Memory B cell (primary cell): ENCODE results near the gene MTA1.

Experiments used
- ATAC-seq: fragments of 150-1000 bp; cut with Tn5 transposase; 2 replicates; pipeline ENCODE4 v1.10.0; 2021; ENCODE audit warnings: low read depth, mild to moderate bottlenecking, moderate library complexity
- DNase-seq, 2 donors: peaks; one replicate each; pipeline ENCODE4 v3.0.0; 2022; ENCODE audit warnings: low spot score in 2 of 2
- H3K27ac Mint-ChIP-seq: one replicate; pipeline ENCODE4 v1.8.0; 2022; ENCODE audit warnings: mild to moderate bottlenecking, moderate library complexity, mixed read lengths
- H3K27me3 Mint-ChIP-seq: one replicate; pipeline ENCODE4 v1.8.0; 2022; ENCODE audit warnings: mixed read lengths
- H3K36me3 Mint-ChIP-seq: one replicate; pipeline ENCODE4 v1.8.0; 2022; ENCODE audit warnings: mild to moderate bottlenecking, mixed read lengths
- H3K4me1 Mint-ChIP-seq: one replicate; pipeline ENCODE4 v1.8.0; 2022; ENCODE audit warnings: mixed read lengths
- H3K4me3 Mint-ChIP-seq: one replicate; pipeline ENCODE4 v1.8.0; 2022; ENCODE audit warnings: mild to moderate bottlenecking, moderate library complexity, mixed read lengths
- H3K9me3 Mint-ChIP-seq: one replicate; pipeline ENCODE4 v1.8.0; 2022; ENCODE audit warnings: mixed read lengths

The MTA1 gene

DNA sequence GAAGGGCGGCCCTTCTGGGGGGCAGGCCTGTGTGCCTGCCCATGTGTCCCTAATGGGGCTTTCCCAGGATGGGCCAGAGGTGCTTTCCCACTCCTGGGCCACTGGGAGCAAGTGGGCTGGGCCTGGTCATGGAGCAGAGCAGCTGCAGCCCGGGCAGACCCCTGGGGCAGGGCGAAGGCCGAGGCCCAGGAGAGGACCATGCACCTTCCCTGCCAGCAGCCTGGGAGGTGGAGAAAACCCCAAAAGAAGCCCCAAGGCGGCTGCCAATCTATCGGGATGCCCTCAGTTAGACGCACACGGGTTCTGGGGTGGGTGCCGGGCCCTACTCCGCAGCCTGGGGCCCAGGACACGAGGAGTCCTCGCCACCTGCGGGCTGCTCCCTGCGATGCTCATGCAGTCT, 38.9 kb downstream of the MTA1 start:
- Mint-ChIP-seq H3K9me3 (no peaks in the 10 kb centered on the region), H3K4me3 (no peak overlapping the region), H3K36me3 (peaks cover 13% of the 10 kb centered on the region), H3K4me1 (no peaks in the 10 kb centered on the region), H3K27ac (no peak overlapping the region), H3K27me3 (no peaks in the 10 kb centered on the region)
- ATAC-seq: no peak
- no peak for DNase-seq

DNA sequence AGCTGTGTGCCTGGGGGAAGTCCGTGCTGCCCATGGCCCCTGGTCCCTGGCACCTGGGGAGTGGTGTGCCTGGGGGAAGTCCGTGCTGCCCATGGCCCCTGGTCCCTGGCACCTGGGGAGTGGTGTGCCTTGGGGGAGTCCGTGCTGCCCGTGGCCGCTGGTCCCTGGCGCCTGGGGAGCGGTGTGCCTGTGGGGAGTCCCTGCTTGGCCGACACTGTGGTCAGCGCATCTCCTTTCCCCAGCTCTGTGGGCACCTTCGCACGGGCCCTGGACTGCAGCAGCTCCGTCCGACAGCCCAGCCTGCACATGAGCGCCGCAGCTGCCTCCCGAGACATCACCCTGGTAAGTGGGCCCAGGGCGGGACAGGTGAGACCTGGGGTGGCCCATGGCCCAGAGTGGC, 40.5 kb downstream of the MTA1 start:
- no peaks in the 10 kb centered on the region for H3K9me3 Mint-ChIP-seq
- H3K36me3 Mint-ChIP-seq: peaks cover 12% of the 10 kb centered on the region
- H3K4me1 Mint-ChIP-seq: no peaks in the 10 kb centered on the region
- H3K4me3 Mint-ChIP-seq: no peak overlapping the region
- H3K27ac Mint-ChIP-seq: no peak overlapping the region
- DNase-seq (no peak), ATAC-seq (no peak)
- H3K27me3 Mint-ChIP-seq: no peaks in the 10 kb centered on the region

DNA sequence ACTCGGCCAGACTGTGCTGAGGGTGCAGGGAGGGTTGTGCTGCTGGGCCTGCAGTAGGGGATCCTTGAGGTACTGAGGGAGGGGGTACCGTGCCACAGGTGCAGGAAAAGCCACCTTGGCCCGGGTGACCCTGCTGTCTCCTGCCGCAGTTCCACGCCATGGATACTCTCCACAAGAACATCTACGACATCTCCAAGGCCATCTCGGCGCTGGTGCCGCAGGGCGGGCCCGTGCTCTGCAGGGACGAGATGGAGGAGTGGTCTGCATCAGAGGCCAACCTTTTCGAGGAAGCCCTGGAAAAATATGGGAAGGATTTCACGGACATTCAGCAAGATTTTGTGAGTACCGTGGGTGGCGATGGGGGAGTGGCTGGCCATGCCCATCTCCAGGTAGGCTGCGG, 41.0 kb downstream of the MTA1 start:
- Mint-ChIP-seq H3K9me3 (no peaks in the 10 kb centered on the region), H3K27ac (no peak overlapping the region), H3K4me1 (no peaks in the 10 kb centered on the region), H3K27me3 (no peaks in the 10 kb centered on the region), H3K4me3 (no peak overlapping the region), H3K36me3 (peaks cover 9% of the 10 kb centered on the region)
- DNase-seq: no peak
- ATAC-seq: no peak

DNA sequence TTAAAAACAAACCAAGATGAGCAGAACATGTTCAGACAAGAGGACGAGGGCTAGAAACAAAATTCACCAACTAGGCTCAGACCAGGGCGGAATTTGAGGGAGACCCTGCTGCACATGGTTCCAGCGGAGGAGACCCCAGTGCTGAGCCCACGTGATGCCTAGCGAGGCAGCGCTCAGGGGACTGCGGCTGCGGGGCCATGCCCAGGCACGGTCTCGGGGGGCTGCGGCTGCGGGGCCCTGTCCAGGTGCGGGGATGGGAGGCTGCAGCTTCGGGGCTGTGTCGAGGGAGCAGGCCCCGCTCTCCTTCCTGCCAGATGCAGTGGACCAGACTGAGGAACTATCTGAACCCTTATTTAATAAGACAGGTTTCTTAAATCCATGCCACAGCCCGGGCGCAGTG, 42.3 kb downstream of the MTA1 start:
- ATAC-seq (no peak), DNase-seq (no peak)
- no peak overlapping the region for H3K27ac Mint-ChIP-seq
- H3K4me3 Mint-ChIP-seq: no peak overlapping the region
- no peaks in the 10 kb centered on the region for H3K4me1 Mint-ChIP-seq
- H3K9me3 Mint-ChIP-seq: no peaks in the 10 kb centered on the region
- H3K27me3 Mint-ChIP-seq: no peaks in the 10 kb centered on the region
- peaks cover 8% of the 10 kb centered on the region for H3K36me3 Mint-ChIP-seq

DNA sequence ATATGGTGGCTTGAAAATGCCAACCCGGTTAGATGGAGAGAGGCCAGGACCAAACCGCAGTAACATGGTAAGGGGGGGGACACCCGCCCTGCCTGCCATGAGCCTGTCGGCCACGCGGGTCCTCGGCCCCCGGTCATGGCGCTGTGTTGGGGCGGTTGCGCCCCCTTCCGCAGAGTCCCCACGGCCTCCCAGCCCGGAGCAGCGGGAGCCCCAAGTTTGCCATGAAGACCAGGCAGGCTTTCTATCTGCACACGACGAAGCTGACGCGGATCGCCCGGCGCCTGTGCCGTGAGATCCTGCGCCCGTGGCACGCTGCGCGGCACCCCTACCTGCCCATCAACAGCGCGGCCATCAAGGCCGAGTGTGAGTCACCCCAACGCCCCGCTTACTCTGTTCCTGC, 44.9 kb downstream of the MTA1 start:
- ATAC-seq (no peak), DNase-seq (no peak)
- no peaks in the 10 kb centered on the region for H3K4me1 Mint-ChIP-seq
- H3K4me3 Mint-ChIP-seq: no peak overlapping the region
- no peak overlapping the region for H3K27ac Mint-ChIP-seq
- no peaks in the 10 kb centered on the region for H3K27me3 Mint-ChIP-seq
- H3K9me3 Mint-ChIP-seq: no peaks in the 10 kb centered on the region
- peaks cover 9% of the 10 kb centered on the region for H3K36me3 Mint-ChIP-seq

DNA sequence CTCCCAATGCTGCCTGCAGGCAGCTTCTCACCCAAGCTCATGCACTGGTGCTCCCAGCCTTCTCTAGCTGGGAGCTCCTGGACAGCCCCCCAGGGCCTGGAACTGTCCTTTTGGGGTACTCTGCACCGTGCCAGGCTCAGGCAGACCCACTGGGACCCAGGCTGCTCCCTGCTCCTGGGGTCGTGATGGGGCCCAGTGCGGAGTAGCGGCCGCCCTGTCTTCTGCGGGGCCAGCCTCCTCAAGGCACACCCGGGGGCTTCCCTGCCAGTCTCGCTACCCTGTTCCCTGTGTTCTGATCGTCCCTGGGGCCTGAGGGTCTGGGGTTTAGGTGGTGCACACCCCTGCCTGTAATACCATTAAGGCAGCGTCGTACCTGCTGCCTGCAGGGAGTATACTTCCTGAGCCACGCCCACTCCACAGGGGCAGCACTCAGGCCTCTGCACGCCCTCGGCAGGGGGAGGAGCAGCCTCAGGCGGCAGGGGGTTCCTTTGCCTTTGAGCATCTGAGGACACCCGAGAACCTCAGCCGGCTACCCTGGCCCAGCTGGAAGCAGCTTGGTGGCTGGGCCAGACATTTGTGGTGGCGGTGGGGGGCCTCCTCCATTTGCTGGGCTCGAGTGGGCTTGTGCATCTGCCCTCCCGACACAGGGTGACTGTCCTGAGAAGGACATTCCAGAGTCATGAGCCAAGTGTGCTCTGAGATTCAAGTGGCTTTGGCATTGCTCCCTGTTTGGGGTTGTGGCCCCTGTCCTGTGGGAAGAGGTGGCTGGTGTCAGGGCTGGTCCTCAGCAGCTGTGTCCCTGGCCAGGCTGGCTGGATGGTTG, 45.8 kb downstream of the MTA1 start:
- no peak overlapping the region for H3K4me3 Mint-ChIP-seq
- H3K36me3 Mint-ChIP-seq: peaks cover 9% of the 10 kb centered on the region
- DNase-seq (no peak), ATAC-seq (no peak)
- no peaks in the 10 kb centered on the region for H3K27me3 Mint-ChIP-seq
- no peaks in the 10 kb centered on the region for H3K4me1 Mint-ChIP-seq
- no peak overlapping the region for H3K27ac Mint-ChIP-seq
- H3K9me3 Mint-ChIP-seq: no peaks in the 10 kb centered on the region

DNA sequence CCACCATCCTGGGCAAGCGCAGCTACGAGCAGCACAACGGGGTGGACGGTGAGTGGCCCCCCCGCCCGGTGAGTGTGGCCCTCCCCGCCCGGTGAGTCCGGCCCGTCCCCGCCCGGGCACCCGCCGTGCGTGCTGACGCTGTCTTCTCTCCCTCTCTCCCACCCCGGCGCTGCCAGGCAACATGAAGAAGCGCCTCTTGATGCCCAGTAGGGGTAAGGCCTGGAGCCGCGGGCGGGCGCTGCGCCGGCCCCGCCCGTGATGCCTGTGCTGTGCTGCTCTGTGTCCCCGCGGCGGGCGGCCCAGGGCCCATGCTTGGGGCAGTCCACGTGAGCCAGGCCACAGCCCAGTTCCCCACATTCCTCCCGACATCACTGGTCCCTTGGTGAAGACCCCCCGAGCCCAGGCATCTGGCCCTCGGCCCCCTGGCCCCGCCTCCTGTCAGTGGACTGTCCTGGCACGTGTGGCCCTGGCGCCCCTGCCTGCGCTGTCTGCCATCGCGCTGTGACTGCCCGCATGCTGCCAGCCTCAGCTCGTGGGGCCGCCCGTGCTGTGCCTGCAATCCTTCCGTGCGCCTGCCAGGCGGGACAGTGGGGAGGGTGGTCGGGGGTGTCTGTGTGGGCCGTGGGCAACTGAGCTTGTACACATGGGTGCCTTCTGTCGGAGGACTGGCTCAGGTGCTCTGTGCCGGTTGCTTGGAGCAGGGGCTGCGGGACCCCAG, 47.1 kb downstream of the MTA1 start:
- H3K36me3 Mint-ChIP-seq: peaks cover 8% of the 10 kb centered on the region
- H3K27ac Mint-ChIP-seq: no peak overlapping the region
- no peaks in the 10 kb centered on the region for H3K4me1 Mint-ChIP-seq
- DNase-seq: no peak
- H3K9me3 Mint-ChIP-seq: no peaks in the 10 kb centered on the region
- H3K4me3 Mint-ChIP-seq: no peak overlapping the region
- no peak for ATAC-seq
- no peaks in the 10 kb centered on the region for H3K27me3 Mint-ChIP-seq

DNA sequence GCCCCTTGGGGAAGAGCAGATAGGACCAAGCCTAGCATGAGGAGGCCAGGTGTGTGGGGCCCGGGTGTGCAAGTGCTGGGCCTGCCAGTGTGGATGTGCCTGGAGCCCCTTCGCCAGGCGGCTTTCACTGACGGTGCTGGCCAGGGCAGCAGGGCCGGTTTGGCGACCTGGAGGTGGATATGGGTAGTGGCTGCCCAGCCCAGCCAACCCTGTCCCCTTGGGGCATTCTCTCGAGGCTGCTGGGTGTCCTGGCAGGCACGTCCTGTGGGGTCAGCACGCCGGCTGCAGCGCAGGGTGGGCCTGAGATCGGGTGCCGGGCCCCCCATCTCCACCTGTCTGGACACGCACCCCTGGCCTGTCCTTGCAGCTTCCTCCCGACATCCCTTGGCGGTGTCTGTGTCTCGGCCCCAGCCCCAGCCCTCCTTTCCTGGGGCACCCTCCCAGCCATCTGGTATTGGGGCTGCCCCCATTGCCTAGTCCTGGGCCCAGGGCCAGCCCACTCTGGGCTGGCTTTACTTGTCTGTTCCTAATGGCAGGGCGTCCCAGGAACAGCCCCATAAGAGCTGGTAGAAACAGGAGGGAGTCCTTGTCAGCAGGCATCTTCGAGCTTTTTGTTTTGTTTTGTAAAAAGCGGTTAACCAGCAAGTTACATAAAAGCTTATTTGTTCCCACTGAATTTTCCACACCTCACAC, 47.8 kb downstream of the MTA1 start:
- no peaks in the 10 kb centered on the region for H3K9me3 Mint-ChIP-seq
- DNase-seq (no peak), ATAC-seq (no peak)
- no peak overlapping the region for H3K4me3 Mint-ChIP-seq
- H3K27me3 Mint-ChIP-seq: no peaks in the 10 kb centered on the region
- H3K4me1 Mint-ChIP-seq: peaks cover 2% of the 10 kb centered on the region
- H3K27ac Mint-ChIP-seq: no peak overlapping the region
- H3K36me3 Mint-ChIP-seq: peaks cover 8% of the 10 kb centered on the region

DNA sequence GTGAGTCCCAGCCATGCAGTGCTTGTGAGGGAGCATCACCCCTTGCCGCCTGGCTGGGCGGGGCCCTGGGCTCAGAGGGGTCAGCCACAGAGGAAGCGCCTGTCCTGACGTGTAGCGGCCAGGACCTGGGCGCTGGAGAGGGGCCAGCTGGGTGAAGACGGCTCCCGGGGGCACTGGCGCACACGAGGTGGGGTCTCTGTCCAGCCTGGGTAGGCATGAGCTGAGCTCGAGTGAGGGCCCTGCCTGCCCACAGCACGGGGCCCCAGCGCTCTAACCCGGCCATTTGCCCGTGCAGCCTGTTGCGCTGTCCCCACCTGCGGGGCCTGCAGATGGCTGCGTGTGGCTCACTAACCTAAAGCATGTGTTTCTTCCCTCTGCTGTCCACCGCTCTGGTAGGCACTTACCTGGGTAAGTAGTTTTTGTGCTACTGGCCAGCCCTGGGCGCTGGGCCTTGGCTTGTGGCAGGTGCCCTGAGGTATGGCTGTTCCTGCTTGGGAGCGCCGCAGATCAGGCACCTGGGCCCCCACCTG, 48.4 kb downstream of the MTA1 start:
- Mint-ChIP-seq H3K4me1 (peaks cover 2% of the 10 kb centered on the region), H3K27ac (no peak overlapping the region), H3K4me3 (no peak overlapping the region), H3K36me3 (peaks cover 6% of the 10 kb centered on the region), H3K9me3 (no peaks in the 10 kb centered on the region), H3K27me3 (no peaks in the 10 kb centered on the region)
- DNase-seq (no peak), ATAC-seq (no peak)

DNA sequence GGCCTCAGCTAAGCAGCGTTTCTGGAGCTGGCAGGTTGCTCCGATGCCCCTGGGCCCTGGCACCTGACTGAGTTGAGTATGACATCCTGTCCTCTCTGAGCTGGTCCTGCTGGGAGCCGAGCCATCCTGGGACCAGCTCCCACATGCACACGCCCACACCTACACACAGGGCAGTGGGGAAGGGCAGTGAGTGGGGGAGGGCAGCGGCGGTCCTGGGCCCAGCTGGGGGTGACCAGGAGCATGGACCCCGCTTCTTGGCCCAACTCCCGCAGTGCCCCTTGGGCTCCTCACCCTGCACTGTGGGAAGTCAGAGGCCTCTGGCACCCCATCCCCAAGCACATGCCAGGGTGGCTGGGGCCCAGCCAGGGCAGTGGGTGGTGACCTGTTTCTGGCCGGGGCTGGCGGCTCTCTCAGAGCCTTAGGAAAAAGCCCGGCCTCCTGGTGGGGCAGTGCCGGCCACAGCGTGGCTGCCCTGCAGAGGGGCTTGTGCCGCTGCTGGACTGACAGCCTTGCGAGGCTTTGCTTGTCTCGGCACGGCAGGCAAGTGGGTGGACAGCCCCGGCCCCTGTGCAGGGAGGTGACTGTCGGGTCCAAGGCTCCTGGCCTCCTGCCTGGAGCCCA, 49.1 kb downstream of the MTA1 start:
- Mint-ChIP-seq H3K27me3 (no peaks in the 10 kb centered on the region), H3K4me3 (no peak overlapping the region), H3K27ac (no peak overlapping the region), H3K36me3 (peaks cover 5% of the 10 kb centered on the region), H3K9me3 (no peaks in the 10 kb centered on the region), H3K4me1 (peaks cover 5% of the 10 kb centered on the region)
- ATAC-seq (no peak), DNase-seq (no peak)

DNA sequence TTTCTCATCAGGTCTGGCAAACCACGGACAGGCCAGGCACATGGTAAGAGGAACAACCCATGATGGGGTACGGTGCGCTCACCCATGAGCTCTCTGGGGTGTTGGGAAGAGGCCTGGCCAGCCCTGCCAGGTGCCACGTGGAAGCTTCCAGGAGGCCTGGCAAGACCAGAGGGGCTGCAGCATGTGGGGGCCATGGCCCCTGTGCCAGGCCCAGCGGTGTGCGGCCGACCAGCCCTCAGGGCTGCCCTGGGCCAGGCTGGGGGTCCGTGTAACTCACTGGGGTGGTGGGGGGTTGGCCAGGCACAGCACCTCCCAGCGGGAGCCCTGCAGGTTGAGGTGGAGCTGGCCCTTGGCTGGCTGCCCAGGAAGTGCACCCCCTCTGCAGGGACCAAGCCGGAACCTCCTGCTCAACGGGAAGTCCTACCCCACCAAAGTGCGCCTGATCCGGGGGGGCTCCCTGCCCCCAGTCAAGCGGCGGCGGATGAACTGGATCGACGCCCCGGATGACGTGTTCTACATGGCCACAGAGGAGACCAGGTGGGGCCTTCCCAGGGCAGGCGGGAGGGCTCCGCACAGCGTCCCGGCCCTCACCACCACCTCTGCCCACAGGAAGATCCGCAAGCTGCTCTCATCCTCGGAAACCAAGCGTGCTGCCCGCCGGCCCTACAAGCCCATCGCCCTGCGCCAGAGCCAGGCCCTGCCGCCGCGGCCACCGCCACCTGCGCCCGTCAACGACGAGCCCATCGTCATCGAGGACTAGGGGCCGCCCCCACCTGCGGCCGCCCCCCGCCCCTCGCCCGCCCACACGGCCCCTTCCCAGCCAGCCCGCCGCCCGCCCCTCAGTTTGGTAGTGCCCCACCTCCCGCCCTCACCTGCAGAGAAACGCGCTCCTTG, 50.1 kb downstream of the MTA1 start:
- DNase-seq (no peak), ATAC-seq (no peak)
- Mint-ChIP-seq H3K27ac (no peak overlapping the region), H3K4me1 (peaks cover 5% of the 10 kb centered on the region), H3K4me3 (no peak overlapping the region), H3K9me3 (no peaks in the 10 kb centered on the region), H3K36me3 (peaks cover 3% of the 10 kb centered on the region), H3K27me3 (no peaks in the 10 kb centered on the region)

DNA sequence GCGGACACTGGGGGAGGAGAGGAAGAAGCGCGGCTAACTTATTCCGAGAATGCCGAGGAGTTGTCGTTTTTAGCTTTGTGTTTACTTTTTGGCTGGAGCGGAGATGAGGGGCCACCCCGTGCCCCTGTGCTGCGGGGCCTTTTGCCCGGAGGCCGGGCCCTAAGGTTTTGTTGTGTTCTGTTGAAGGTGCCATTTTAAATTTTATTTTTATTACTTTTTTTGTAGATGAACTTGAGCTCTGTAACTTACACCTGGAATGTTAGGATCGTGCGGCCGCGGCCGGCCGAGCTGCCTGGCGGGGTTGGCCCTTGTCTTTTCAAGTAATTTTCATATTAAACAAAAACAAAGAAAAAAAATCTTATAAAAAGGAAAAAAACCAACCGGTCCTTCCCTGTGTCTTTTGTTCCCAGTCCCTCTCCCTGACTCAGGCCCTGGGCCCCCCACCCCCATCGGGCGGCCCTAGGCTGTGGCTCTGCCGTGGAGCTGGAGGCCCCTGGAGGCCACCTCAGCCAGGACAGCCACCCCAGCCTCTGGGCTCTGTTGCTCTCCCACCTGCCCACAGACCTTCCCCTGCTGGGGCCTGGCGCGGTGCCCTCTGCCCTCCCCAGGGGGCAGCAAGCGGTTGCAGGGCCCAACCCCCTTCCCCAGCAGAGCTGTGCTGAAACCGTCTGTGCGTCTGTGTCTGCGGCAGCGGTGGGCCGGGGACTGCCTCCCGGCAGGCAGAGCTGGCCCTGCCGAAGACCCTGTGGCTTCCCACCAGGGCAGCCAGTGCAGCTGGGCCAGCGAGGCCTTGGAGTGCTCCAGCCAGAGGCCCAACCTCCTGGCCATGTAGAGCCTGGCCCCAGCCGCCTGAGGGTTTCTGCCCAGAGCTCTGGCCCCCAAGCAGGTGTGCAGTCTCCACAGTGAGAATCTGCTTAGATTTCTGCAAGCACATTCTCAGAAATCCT, 51.0 kb downstream of the MTA1 start:
- Mint-ChIP-seq H3K27ac (no peak overlapping the region), H3K4me3 (no peak overlapping the region), H3K27me3 (no peaks in the 10 kb centered on the region), H3K36me3 (peaks cover 1% of the 10 kb centered on the region), H3K4me1 (peaks cover 5% of the 10 kb centered on the region), H3K9me3 (no peaks in the 10 kb centered on the region)
- DNase-seq (no peak), ATAC-seq (no peak)
